Ectodermal cell (in vitro differentiated cells): Measurements from ENCODE around the gene ORC6. TPM values are rescaled to one million over a fixed set of nuclear protein-coding genes. Genes with fewer than 3 reads are reported as not detected.
"Not testable (repeated sequence)": the region's sequence is repeated elsewhere in the genome, so short reads cannot be mapped to it uniquely, and the experiment has no call there.

ENCODE experiments used
- H3K27ac ChIP-seq: 2 replicates; pipeline ENCODE4 v1.7.0; 2013; ENCODE audit warnings: mild to moderate bottlenecking, low read depth, low read length; ENCODE audit not compliant: insufficient read depth, poor library complexity, severe bottlenecking
- H3K27me3 ChIP-seq: 2 replicates; pipeline ENCODE4 v1.7.0; 2013; ENCODE audit warnings: mild to moderate bottlenecking, low read length; ENCODE audit not compliant: insufficient read depth, control insufficient read depth, poor library complexity, severe bottlenecking
- H3K36me3 ChIP-seq: one replicate; pipeline ENCODE4 v1.7.0; 2013; ENCODE audit warnings: low read length; ENCODE audit not compliant: control insufficient read depth, insufficient read depth
- H3K4me1 ChIP-seq: one replicate; pipeline ENCODE4 v1.7.0; 2013; ENCODE audit warnings: low read length; ENCODE audit not compliant: control insufficient read depth, insufficient read depth
- H3K4me3 ChIP-seq: 2 replicates; pipeline ENCODE4 v1.7.0; 2013; ENCODE audit warnings: low read depth, low read length, control low read depth; ENCODE audit not compliant: insufficient read depth
- H3K9me3 ChIP-seq: 2 replicates; pipeline ENCODE4 v1.7.0; 2013; ENCODE audit warnings: mild to moderate bottlenecking, low read length, moderate library complexity; ENCODE audit not compliant: control insufficient read depth
- WGBS, 2 experiments: methylation state at CpG; one replicate each; pipeline ENCODE4 v1.1.7; 2013; ENCODE audit warnings: missing lambda C conversion rate in 2 of 2; 5-methylcytosine and 5-hydroxymethylcytosine counted together
- polyA plus RNA-seq, 4 experiments: library from polyadenylated mRNA; stranded (reverse); fragments of 50-300 nt; gene quantifications; one replicate each; pipeline ENCODE4 v1.2.3, GENCODE V29; 2013

The ORC6 gene, protein sequence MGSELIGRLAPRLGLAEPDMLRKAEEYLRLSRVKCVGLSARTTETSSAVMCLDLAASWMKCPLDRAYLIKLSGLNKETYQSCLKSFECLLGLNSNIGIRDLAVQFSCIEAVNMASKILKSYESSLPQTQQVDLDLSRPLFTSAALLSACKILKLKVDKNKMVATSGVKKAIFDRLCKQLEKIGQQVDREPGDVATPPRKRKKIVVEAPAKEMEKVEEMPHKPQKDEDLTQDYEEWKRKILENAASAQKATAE
- 88.1 TPM for polyA plus RNA-seq (2013, experiment 1 of 4)
- polyA plus RNA-seq (2013, experiment 2 of 4) = 80.8 TPM
- 71.7 TPM for polyA plus RNA-seq (2013, experiment 3 of 4)
- 69.5 TPM for polyA plus RNA-seq (2013, experiment 4 of 4)

GRCh38 chr16:46689365-46690280, at the start of gene ORC6:
Gene ORC6, plus strand, starts transcription at chr16:46689659. Its CDS starts 47 bp downstream, at chr16:46689706.
- WGBS, 2 experiments = 0 to 1% methylated on average over 79 of the region's 79 CpGs
- no peaks in the 10 kb centered on the region for H3K27me3 ChIP-seq
- no peaks in the 10 kb centered on the region for H3K9me3 ChIP-seq
- H3K4me1 ChIP-seq = peaks cover 10% of the 10 kb centered on the region
- H3K4me3 ChIP-seq = peak within 1 kb of the TSS; percentile 72
- H3K36me3 ChIP-seq = peaks cover 8% of the 10 kb centered on the region
- peak within 1 kb of the TSS; percentile 93 for H3K27ac ChIP-seq

GRCh38 chr16:46648656-46649055, 40.8 kb upstream of the ORC6 start:
- 81 to 82% methylated on average over 8 of the region's 8 CpGs for whole genome bisulfite sequencing, 2 experiments
- H3K36me3 ChIP-seq = no peaks in the 10 kb centered on the region
- no peaks in the 10 kb centered on the region for H3K27me3 ChIP-seq
- H3K4me3 ChIP-seq = no peak overlapping the region
- no peaks in the 10 kb centered on the region for H3K9me3 ChIP-seq
- no peak overlapping the region for H3K27ac ChIP-seq
- H3K4me1 ChIP-seq = no peaks in the 10 kb centered on the region

DNA sequence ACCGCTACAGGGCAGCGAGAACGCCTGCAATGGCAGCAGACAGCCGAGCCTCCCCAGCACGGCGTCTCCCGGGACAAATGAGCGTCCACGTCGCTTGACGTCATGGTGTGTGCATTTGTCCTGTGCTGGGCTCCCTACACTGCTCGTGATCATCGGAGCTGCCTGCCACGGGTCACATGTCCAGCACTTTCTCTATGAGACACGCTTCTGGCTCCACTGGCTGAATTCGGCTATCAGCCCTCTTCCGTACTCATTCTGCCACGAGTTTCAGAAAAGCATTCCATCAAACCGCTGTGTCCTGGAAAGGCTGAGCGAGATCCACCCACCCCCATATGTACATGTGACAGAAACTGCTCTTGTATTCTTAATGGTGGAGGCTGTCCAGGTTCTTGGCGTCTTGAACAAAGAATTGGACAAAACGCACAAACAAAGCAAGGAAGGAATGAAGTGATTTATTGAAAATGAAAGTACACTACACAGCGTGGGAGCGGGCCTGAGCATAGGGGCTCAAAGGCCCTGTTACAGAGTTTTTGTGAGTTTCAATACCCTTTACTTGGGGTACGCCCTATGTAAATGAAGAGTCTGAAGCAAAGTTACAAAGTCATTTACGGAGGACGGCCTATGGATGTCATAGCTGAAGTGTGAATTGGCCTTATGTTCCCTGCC, 39.7 kb upstream of the ORC6 start:
- H3K36me3 ChIP-seq = no peaks in the 10 kb centered on the region
- no peak overlapping the region for H3K4me3 ChIP-seq
- H3K27me3 ChIP-seq = no peaks in the 10 kb centered on the region
- no peaks in the 10 kb centered on the region for H3K9me3 ChIP-seq
- H3K27ac ChIP-seq = no peak overlapping the region
- WGBS, 2 experiments = 94 to 95% methylated on average over 27 of the region's 27 CpGs
- no peaks in the 10 kb centered on the region for H3K4me1 ChIP-seq

DNA sequence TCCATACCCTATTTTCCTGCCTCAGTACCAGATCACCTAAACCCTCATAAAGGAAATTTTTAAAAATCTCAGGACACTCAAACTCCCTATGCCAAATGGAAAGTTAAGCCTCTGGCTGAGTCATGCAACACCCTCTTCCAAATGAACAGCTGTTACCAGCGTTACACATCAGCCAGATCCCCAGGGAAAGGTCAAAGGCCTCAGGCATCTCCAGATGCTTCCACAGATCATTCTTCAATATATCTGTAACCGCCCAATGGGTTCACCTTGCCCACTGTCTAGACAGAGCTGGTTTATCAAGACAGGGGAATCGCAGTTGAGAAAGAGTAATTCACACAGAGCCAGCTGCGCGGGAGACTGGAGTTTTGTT, 39.2 kb upstream of the ORC6 start:
- H3K4me3 ChIP-seq = no peak overlapping the region
- WGBS, 2 experiments = 92 to 93% methylated on average over 5 of the region's 5 CpGs
- no peaks in the 10 kb centered on the region for H3K9me3 ChIP-seq
- no peaks in the 10 kb centered on the region for H3K27me3 ChIP-seq
- H3K27ac ChIP-seq = no peak overlapping the region
- no peaks in the 10 kb centered on the region for H3K4me1 ChIP-seq
- no peaks in the 10 kb centered on the region for H3K36me3 ChIP-seq

DNA sequence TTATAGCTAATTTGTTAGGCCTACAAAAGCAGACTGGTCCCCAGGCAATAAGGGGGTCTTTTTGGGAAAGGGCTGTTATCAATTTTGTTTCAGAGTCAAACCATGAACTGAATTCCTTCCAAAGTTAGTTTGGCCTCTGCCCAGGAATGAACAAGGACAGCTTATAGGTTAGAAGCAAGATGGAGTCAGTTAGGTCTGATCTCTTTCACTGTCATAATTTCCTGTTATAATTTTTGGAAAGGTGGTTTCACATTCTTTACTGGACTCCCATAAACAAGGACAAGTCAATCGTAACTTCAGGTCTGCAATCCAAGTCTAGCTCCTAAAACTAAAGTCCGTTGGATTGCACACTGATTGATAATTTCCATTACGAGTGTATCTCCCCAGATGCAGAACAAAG, 38.2 kb upstream of the ORC6 start:
- no peaks in the 10 kb centered on the region for H3K9me3 ChIP-seq
- no peaks in the 10 kb centered on the region for H3K4me1 ChIP-seq
- H3K27me3 ChIP-seq = no peaks in the 10 kb centered on the region
- H3K4me3 ChIP-seq = no peak overlapping the region
- 95 to 97% methylated on average over 3 of the region's 3 CpGs for WGBS, 2 experiments
- no peak overlapping the region for H3K27ac ChIP-seq
- H3K36me3 ChIP-seq = no peaks in the 10 kb centered on the region

DNA sequence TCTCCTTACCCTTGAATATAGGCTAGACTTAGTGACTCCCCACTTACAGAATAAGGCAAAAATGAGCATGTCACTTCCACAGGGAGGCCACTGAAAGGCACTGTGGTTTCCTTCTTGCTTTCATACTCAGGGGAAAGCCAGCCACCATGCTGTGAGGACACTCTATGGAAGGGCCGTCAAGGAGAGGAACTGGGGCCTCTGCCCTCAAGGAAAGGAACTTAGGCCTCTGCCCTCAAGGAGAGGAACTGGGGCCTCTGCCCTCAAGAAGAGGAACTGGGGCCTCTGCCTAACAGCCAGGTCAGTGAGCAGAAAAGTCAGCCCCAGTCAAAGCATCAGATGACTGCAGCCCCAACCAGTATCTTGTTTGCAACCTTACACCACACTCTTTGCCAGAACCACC, 30.5 kb upstream of the ORC6 start:
- WGBS, 2 experiments = 56 to 61% methylated on average over 1 of the region's 1 CpG
- Histone ChIP-seq H3K27me3 (no peaks in the 10 kb centered on the region), H3K27ac (no peak overlapping the region), H3K9me3 (no peaks in the 10 kb centered on the region), H3K4me3 (no peak overlapping the region), H3K36me3 (peaks cover 17% of the 10 kb centered on the region), H3K4me1 (no peaks in the 10 kb centered on the region)

- 70 to 72% methylated on average over 4 of the region's 4 CpGs for WGBS, 2 experiments
- Histone ChIP-seq H3K27me3 (no peaks in the 10 kb centered on the region), H3K4me1 (no peaks in the 10 kb centered on the region), H3K27ac (no peak overlapping the region), H3K4me3 (no peak overlapping the region), H3K36me3 (peaks cover 28% of the 10 kb centered on the region), H3K9me3 (no peaks in the 10 kb centered on the region)
Measured at GRCh38 chr16:46662123-46662522, 27.3 kb upstream of the ORC6 start.

- Histone ChIP-seq H3K9me3 (no peaks in the 10 kb centered on the region), H3K4me1 (no peaks in the 10 kb centered on the region), H3K27ac (peak overlapping the region; percentile 12), H3K4me3 (no peak overlapping the region), H3K36me3 (peaks cover 44% of the 10 kb centered on the region), H3K27me3 (no peaks in the 10 kb centered on the region)
- 64 to 66% methylated on average over 6 of the region's 6 CpGs for WGBS, 2 experiments
Measured at GRCh38 chr16:46673320-46674013, 16.0 kb upstream of the ORC6 start.

DNA sequence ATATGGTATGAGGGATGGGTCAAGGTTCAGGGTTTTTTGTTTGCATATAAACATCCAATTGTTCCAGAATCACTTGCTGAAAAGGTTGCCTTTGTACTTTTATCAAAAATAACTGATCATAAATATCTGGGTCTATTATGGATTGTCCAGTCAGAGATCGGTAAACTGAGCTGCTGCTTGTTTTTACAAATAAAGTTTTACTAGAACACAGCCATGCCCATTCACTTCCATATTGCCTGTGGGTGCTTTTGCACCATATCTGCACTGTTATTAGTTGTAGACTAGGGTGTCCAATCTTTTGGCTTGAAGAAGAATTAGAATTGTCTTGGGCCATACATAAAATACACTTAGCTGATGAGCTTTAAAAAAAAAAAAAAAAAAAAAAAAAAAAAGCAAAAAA, 11.5 kb upstream of the ORC6 start:
- 100% methylated on average over 1 of the region's 1 CpG; no CpG with 5 or more reads in 1 of the 2 experiments for WGBS, 2 experiments
- H3K4me3 ChIP-seq, H3K9me3 ChIP-seq, H3K4me1 ChIP-seq, H3K27me3 ChIP-seq, H3K27ac ChIP-seq: not testable (repeated sequence)
- H3K36me3 ChIP-seq = peaks cover 21% of the 10 kb centered on the region
